OCI-LY1 (cell line): ENCODE results near the gene SHC4.

Experiments used
- H2AFZ ChIP-seq: fragments of 200-600 bp; sonication (generic), shearing (Covaris generic); 2 replicates; pipeline ENCODE4 v1.6.0; 2014; ENCODE audit warnings: antibody characterized with exemption, mild to moderate bottlenecking, low read length
- H3F3A ChIP-seq: fragments of 200-600 bp; sonication (generic), shearing (Covaris generic); 2 replicates; pipeline ENCODE4 v1.6.0; 2014; ENCODE audit warnings: mild to moderate bottlenecking, antibody characterized with exemption, low read length, moderate library complexity; ENCODE audit not compliant: insufficient read depth
- H3K27ac ChIP-seq: fragments of 200-600 bp; sonication (generic); 2 replicates; pipeline ENCODE4 v1.5.1; 2014; ENCODE audit warnings: low read length, mixed run types, mild to moderate bottlenecking, low read depth; ENCODE audit not compliant: poor library complexity, severe bottlenecking
- H3K27me3 ChIP-seq: fragments of 200-600 bp; sonication (generic); 2 replicates; pipeline ENCODE4 v1.6.0; 2014; ENCODE audit warnings: antibody characterized with exemption, mild to moderate bottlenecking, low read length, moderate library complexity; ENCODE audit not compliant: insufficient read depth
- H3K36me3 ChIP-seq: fragments of 200-600 bp; sonication (generic); 2 replicates; pipeline ENCODE4 v1.6.1; 2014; ENCODE audit warnings: mild to moderate bottlenecking, antibody characterized with exemption, low read length, moderate library complexity, mixed read lengths; ENCODE audit not compliant: insufficient read depth
- H3K4me1 ChIP-seq: fragments of 200-600 bp; sonication (generic); 2 replicates; pipeline ENCODE4 v1.5.1; 2014; ENCODE audit warnings: mild to moderate bottlenecking, low read length, moderate library complexity; ENCODE audit not compliant: insufficient read depth, severe bottlenecking
- H3K4me2 ChIP-seq: fragments of 200-600 bp; sonication (generic), shearing (Covaris generic); 2 replicates; pipeline ENCODE4 v1.6.1; 2014; ENCODE audit warnings: low read length
- H3K4me3 ChIP-seq: fragments of 200-600 bp; sonication (generic); 2 replicates; pipeline ENCODE4 v1.5.1; 2014; ENCODE audit warnings: low read length, low read depth, mild to moderate bottlenecking, mixed read lengths; ENCODE audit not compliant: poor library complexity, severe bottlenecking
- H3K79me2 ChIP-seq: fragments of 200-600 bp; shearing (Covaris generic); 2 replicates; pipeline ENCODE4 v1.6.1; 2016; ENCODE audit warnings: mixed run types, low read length, mixed read lengths; ENCODE audit not compliant: insufficient read depth
- H3K9ac ChIP-seq: fragments of 200-600 bp; sonication (generic), shearing (Covaris generic); 2 replicates; pipeline ENCODE4 v1.6.1; 2014; ENCODE audit warnings: mild to moderate bottlenecking, low read length, mixed read lengths
- H3K9me2 ChIP-seq: fragments of 200-600 bp; sonication (generic), shearing (Covaris generic); 2 replicates; pipeline ENCODE4 v1.6.1; 2014; ENCODE audit warnings: low read depth, mild to moderate bottlenecking, low read length, mixed read lengths
- H3K9me3 ChIP-seq: fragments of 200-600 bp; shearing (Covaris generic); 2 replicates; pipeline ENCODE4 v1.6.1; 2014; ENCODE audit warnings: low read length, mixed read lengths
- H4K20me1 ChIP-seq: fragments of 200-600 bp; sonication (generic), shearing (Covaris generic); 2 replicates; pipeline ENCODE4 v1.6.0; 2016; ENCODE audit warnings: mild to moderate bottlenecking, low read length; ENCODE audit not compliant: insufficient read depth
- CTCF ChIP-seq: fragments of 200-600 bp; sonication (generic), shearing (Covaris generic); IDR thresholded peaks from 2 replicates; pipeline ENCODE4 v1.5.1; 2017; ENCODE audit warnings: mild to moderate bottlenecking, antibody characterized with exemption, low read length, moderate library complexity, mixed read lengths
- EZH2 ChIP-seq: fragments of 200-600 bp; sonication (generic), shearing (Covaris generic); IDR thresholded peaks from 2 replicates; pipeline ENCODE4 v1.8.0; 2017; ENCODE audit warnings: borderline replicate concordance, mixed run types, mild to moderate bottlenecking, antibody characterized with exemption, low read length, moderate library complexity, mixed read lengths

The SHC4 gene

GRCh38 chr15:48872632-48873031 lies 91.1 kb downstream of the SHC4 start:
- no peaks in the 10 kb centered on the region for H3K79me2 ChIP-seq
- no peak overlapping the region for H3K27ac ChIP-seq
- H2AFZ ChIP-seq = no peak overlapping the region
- H3K9me3 ChIP-seq = no peaks in the 10 kb centered on the region
- H4K20me1 ChIP-seq = no peaks in the 10 kb centered on the region
- H3K27me3 ChIP-seq = no peaks in the 10 kb centered on the region
- H3K36me3 ChIP-seq = no peaks in the 10 kb centered on the region
- no peaks in the 10 kb centered on the region for H3F3A ChIP-seq
- no peak overlapping the region for H3K9ac ChIP-seq
- no peaks in the 10 kb centered on the region for H3K9me2 ChIP-seq
- H3K4me1 ChIP-seq = peaks cover 7% of the 10 kb centered on the region
- no peak overlapping the region for H3K4me3 ChIP-seq
- H3K4me2 ChIP-seq = no peak overlapping the region
- no peak for TF ChIP-seq EZH2
- no peak for TF ChIP-seq CTCF

GRCh38 chr15:48871542-48871941 lies 92.2 kb downstream of the SHC4 start:
- H3K27ac ChIP-seq = no peak overlapping the region
- no peaks in the 10 kb centered on the region for H3K27me3 ChIP-seq
- no peak overlapping the region for H2AFZ ChIP-seq
- H3K9me2 ChIP-seq = no peaks in the 10 kb centered on the region
- no peak overlapping the region for H3K9ac ChIP-seq
- no peaks in the 10 kb centered on the region for H3K4me1 ChIP-seq
- H3K4me2 ChIP-seq = no peak overlapping the region
- H3K79me2 ChIP-seq = no peaks in the 10 kb centered on the region
- H3K4me3 ChIP-seq = no peak overlapping the region
- H3K36me3 ChIP-seq = no peaks in the 10 kb centered on the region
- H3F3A ChIP-seq = no peaks in the 10 kb centered on the region
- H4K20me1 ChIP-seq = no peaks in the 10 kb centered on the region
- no peak for TF ChIP-seq EZH2
- no peak for TF ChIP-seq CTCF
- no peaks in the 10 kb centered on the region for H3K9me3 ChIP-seq

- Histone ChIP-seq H3K36me3 (no peaks in the 10 kb centered on the region), H4K20me1 (no peaks in the 10 kb centered on the region), H3K4me1 (no peaks in the 10 kb centered on the region), H3F3A (no peaks in the 10 kb centered on the region), H3K4me2 (no peak overlapping the region), H3K27ac (no peak overlapping the region), H3K9me3 (no peaks in the 10 kb centered on the region), H2AFZ (no peak overlapping the region), H3K4me3 (no peak overlapping the region), H3K27me3 (no peaks in the 10 kb centered on the region), H3K9ac (no peak overlapping the region), H3K79me2 (no peaks in the 10 kb centered on the region), H3K9me2 (no peaks in the 10 kb centered on the region)
- TF ChIP-seq CTCF (no peak), EZH2 (no peak)
These were observed 93.8 kb downstream of the SHC4 start for GRCh38 chr15:48869966-48870365.
